ENCODE measurements around the gene NSG2.
"Not testable (repeated sequence)": the region's sequence is repeated elsewhere in the genome, so short reads cannot be mapped to it uniquely, and the experiment has no call there.

Gene NSG2

DNA sequence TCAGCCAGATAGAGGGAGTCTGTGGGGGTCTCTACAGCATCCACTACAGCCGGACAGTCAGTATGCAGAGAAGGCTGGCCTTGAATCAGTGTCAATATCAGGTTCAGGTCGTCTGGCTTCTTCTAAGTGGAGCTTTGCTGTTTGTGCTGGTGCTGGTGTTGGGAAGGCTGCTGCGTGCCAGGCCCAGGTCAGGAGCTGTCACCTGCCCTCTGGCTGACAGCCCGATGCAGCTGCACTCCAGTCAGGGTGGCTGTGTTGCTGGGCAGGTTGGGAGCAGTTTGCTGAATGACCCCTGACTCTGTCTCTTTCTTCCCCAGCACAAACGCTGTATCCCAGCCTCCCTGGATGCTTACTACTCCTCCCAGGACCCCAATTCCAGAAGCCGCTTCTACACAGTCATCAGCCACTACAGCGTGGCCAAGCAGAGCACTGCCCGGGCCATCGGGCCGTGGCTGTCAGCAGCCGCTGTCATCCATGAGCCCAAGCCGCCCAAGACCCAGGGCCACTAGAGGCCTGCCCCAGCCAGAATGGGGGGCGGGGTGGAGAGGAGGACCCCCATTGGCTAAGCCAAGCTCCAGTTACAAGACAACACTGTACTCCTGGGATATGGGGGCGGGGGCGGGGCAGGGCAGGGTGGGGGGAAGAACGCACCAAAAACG lies 61.6 kb downstream of the NSG2 start:
- no peak for FAIRE-seq

GRCh38 chr5:174108745-174109144 lies 63.2 kb downstream of the NSG2 start:
- no peak for FAIRE-seq

- FAIRE-seq, result no peak
These were observed 64.3 kb downstream of the NSG2 start for GRCh38 chr5:174109698-174110260.

GRCh38 chr5:174110310-174110709 lies 64.8 kb downstream of the NSG2 start:
- no peak for FAIRE-seq

DNA sequence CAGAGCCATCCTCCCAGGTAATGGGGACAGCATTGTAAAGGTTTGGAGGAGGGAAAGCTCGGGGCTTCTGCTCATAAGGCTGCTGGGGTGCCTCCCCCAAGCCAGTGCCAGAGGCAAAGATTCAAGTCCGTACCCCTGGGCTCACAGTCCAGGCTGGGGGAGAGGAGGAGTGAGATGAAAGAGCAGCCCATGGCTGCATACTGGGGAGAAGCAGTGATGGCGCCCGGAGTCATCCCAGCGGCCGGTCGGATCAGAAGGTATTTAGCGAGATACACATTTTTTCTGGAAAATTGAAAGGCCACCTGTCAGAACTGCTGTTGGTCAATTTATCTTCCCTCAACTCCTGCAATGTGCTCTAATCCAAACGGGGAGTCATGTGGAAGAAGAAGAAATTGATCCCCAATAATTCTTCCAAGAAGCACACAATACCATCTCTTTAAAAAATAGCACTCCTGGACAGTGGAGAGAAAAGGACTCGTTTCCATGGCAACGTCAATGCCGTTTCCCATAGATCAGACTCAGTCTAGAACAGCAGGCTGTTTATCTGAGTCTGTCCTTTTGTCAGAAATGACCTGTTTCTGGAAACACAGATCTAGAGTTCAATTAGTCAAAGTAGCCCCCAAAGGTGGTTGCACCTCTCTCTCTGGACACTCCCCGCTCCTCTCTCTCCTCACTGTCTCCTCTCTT lies 65.9 kb downstream of the NSG2 start:
- FAIRE-seq, result no peak

GRCh38 chr5:174115226-174115625 lies 69.7 kb downstream of the NSG2 start:
- no peak for FAIRE-seq

DNA sequence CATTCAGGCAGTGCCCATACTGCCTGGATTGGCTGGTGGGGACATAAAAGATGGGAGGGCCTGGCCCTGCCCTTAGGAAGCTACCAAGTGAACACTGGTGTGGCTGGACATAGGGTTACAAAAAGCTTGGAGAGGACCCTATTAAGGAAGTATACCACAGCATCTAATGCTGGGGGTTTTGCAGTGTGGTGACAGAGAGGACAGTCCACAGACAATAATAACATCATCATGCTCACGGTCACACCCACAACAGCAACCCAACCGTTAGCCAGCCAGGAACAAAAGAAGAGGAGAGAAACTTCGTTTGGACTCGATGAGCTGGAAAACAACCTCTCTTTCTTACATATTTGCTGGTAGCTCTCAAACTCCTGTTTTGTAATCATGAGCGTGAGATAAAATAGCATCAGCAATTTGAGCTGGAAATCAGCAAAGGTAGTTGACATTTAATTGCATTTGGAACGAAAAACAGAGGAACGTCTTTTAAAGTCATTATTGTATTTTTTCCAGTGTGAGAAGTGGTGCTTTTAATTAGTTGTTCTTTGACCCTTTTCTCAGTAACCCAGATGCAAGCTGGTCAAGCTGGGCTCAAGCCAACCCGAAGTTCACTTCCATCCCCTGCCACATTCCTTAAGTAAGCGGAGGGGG lies 73.4 kb downstream of the NSG2 start:
- FAIRE-seq, result no peak

- FAIRE-seq, result no peak
These were observed 74.0 kb downstream of the NSG2 start for GRCh38 chr5:174119468-174119881.

GRCh38 chr5:174120401-174121005 lies 75.0 kb downstream of the NSG2 start:
- FAIRE-seq, result no peak

DNA sequence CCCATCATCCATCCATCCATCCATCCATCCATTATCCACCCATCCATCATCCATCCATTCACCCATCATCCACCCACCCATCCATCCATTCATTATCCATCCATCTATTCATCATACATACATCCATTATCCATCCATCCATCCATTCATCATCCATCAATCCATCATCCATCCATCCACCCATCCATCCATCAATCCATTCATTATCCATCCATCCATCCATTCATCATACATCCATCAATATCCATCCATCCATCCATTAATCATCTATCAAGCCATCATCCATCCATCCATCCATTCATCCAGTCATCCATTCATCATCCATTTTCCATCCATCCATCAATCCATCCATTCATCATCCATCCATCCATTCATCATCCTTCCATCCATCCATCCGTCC lies 89.0 kb downstream of the NSG2 start:
- FAIRE-seq, result no peak

DNA sequence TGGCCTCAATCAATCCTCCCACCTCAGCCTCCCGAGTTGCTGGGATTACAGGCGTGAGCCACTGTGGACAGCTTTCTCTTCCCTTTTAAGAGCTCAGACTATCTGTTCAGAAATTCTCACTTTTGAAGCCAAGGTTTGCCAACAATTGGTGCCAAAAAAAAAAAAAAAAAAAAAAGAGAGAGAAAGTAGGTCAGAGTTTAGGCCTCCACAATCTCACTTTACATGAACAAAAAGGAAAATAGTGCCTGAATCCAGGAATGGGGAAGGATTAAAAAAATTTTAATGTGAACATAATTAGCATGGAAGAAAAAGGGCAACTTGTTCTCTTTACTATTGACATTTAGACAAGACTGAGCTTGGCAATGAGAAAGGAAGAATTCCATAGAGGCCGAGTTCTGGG lies 94.1 kb downstream of the NSG2 start:
- FAIRE-seq, result no peak

DNA sequence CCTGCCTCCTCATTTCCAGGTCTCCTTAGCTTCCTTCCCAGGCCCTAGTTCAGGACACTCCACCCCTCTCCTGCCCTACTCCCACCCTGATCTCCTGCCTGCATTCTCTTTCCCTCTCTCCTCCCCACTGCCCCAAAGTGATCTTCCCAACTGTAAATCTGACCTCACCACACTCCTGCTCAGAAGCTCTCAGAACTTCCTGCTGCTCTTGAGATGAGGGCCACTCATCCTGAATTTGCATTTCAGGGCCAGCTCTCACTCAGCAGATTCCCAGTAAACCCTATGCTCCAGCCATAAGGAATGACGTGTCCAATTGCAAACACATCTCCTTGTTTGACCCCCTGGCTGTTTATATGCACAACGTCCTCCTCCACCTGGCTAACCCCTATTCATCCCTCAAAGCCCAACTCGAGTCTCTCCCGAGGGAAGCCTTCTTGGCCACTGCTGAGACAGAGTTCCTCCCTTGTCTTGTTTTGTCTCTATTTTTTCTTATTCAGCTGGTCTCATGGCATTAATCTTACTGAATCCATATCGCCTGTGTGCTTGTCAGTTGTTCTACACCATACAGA lies 95.0 kb downstream of the NSG2 start:
- FAIRE-seq, result no peak

DNA sequence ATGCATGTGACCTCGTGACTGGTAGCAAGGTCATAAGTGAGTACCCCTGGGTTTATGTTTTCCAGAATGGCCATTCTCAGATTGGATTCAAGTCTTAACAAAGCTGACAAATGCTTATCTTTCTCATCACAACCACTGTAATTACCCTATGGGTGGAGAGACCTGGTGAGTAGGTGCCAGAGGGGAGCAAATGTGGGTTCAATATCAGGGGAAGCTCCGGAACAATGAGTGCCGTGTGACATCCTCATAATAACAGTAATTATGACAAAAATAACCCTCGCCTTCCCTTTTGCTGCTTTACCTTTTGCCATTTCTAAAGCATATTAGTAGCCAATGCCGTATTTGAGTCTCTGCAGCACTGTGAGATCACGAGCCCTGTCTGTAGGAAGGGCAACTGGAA lies 95.9 kb downstream of the NSG2 start:
- no peak for FAIRE-seq

GRCh38 chr5:174145091-174145490 lies 99.6 kb downstream of the NSG2 start:
- FAIRE-seq, result no peak

- no peak for FAIRE-seq
These were observed 100.3 kb downstream of the NSG2 start for GRCh38 chr5:174145821-174146220.

DNA sequence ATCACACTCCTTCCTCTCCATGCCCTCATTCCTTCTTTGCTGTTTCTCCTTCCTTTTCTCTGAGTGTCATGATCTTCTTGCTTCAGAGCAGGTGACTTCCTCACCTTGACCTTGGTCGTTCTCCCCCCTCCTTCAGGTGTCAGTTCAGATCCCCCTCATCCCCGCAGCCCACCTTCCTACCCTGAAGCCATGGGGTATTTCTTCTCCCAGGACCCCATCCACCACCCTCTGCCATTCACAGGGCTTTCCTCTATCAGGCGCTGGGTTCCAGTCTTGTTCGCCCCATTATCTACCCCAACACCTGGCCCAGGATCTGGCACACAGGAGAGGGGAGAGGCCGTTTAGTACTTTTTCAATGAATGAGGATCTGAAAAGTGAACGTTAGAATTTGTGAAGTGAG lies 101.0 kb downstream of the NSG2 start:
- no peak for FAIRE-seq

- not testable (repeated sequence) for FAIRE-seq
These were observed 101.5 kb downstream of the NSG2 start for GRCh38 chr5:174147012-174147411.

- FAIRE-seq, result no peak
These were observed 102.0 kb downstream of the NSG2 start for GRCh38 chr5:174147551-174147950.

DNA sequence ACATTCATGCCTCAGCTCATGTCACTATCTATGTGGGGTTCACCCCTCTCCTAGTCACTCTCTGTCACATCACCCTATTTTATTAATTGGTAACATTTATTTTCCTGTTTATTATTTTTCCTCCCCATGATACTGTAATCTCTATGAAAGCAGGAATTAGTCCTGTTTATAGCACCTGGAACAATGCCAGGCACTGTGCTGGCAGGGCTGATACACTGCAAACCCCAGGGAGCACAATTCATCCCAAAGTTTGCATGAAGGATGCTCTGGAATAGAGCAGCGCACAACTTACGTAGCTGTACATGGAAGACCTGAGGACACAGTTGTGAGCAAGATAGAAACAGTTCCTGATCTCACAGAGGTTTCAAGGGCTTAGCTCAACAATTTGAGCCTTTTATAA lies 103.2 kb downstream of the NSG2 start:
- no peak for FAIRE-seq

DNA sequence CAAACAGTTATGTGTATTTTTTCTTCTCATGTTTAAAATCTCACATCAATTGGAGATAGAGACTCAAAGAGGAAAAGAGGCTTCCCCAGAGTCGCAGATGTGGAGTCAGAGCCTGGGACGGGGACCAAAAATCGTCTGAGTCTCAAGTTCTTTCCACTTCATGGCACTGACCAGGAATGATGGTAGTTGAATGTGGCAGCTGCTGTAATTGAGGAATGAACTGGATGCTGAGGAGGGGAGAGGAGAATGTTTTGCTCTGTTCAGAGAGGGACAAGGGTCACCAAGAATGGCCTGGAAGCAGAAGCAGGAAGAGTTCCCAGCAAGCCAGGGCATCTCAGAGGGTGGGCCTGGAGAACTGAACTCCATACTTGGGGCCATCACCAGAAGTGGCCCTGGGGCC lies 103.9 kb downstream of the NSG2 start:
- FAIRE-seq, result no peak

DNA sequence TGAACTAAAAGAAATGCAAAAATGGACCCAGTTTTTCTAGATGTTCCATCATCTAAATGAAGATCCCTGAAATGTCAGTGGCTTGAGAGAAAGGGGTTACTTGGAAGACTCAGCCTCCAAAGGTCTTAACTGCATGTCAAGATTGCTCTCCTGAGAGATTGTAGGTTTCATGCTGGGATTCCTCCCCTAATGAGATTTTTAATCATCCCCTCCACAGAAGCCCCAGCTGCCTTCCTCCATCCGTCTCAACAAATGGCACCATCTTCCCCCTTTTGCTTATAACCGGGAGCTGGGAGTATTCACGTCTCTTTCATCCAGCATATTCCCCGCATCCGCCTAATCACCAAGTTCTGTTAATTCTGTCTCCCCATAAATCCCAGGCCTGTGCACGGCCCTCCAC lies 104.5 kb downstream of the NSG2 start:
- FAIRE-seq, result no peak

DNA sequence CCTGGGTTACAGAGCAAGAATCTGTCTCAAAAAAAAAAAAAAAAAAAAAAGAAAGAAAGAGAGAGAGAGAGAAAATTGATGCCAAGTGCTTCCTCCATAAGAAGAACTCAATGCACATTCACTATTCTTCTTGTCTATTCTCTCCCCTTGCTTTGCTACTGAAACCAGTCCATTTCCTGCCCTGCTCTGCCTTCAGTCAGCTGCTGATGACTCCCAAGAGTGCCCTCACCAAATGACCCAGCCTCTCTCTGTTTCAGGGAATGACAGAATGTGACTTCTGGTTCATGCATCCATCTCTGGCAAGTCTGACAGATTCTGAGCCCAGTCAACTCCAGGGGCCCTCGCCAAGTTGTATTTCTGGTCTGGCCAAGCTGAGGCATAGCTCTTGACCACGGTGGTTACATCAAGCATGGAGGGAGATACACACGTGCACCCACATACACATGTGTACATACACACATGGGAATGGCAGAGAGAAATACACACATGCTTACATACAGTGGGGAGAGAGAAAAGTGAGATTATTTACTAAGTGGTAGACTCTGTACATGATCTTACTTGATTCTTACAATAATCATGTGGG lies 106.2 kb downstream of the NSG2 start:
- FAIRE-seq, result no peak

DNA sequence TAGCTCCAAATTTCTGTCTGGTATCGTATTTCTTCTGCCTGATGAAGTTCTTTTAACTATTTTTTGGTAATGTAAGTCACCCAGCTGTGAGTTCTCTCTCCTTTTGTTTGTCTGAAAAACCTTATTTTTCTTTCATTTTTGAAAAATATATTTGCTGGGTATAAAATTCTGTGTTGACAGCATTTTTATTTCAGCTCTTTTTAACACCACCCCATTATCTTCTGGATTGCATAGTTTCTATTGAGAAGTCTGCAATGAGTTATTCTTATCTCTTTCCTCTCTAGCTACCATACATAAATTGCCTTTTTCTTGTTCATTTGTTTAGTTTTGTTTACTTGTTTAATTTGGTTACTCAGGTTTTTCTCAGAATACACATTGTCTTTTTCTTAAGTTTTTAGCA lies 109.1 kb downstream of the NSG2 start:
- FAIRE-seq, result no peak
